RWPE2 (cell line): Measurements from ENCODE around the gene NEU1.
A peak's percentile ranks its signal among the peaks of the same experiment; 100 is the strongest.

Experiments
- ATAC-seq: fragments of 200-7000 bp; cut with Tn5 transposase; 3 replicates; pipeline ENCODE4 v1.9.1; 2021; ENCODE audit warnings: low read depth
- DNase-seq: peaks from one replicate; pipeline ENCODE4 v3.0.0-alpha.2; 2020; ENCODE audit warnings: low spot score
- H3K27ac ChIP-seq: fragments of 450-650 bp; 2 replicates; pipeline ENCODE4 v1.5.1; 2017; ENCODE audit warnings: mild to moderate bottlenecking; ENCODE audit not compliant: poor library complexity, severe bottlenecking
- H3K27me3 ChIP-seq: fragments of 250-450 bp; sonication (Bioruptor Pico); 2 replicates; pipeline ENCODE4 v1.5.1; 2021; ENCODE audit warnings: mild to moderate bottlenecking, moderate library complexity; ENCODE audit not compliant: insufficient read depth, poor library complexity, severe bottlenecking
- H3K36me3 ChIP-seq: fragments of 250-450 bp; sonication (Bioruptor Pico); 2 replicates; pipeline ENCODE4 v1.5.1; 2020; ENCODE audit warnings: low read depth, mild to moderate bottlenecking, moderate library complexity
- H3K4me1 ChIP-seq: fragments of 250-450 bp; sonication (Bioruptor Pico); 2 replicates; pipeline ENCODE4 v1.5.1; 2021; ENCODE audit warnings: mild to moderate bottlenecking, moderate library complexity; ENCODE audit not compliant: insufficient read depth, poor library complexity, severe bottlenecking
- H3K4me3 ChIP-seq: fragments of 250-450 bp; sonication (Bioruptor Pico); 2 replicates; pipeline ENCODE4 v1.5.1; 2021; ENCODE audit warnings: mild to moderate bottlenecking, moderate library complexity; ENCODE audit not compliant: severe bottlenecking
- H3K9me3 ChIP-seq: fragments of 250-450 bp; sonication (Bioruptor Pico); 2 replicates; pipeline ENCODE4 v1.5.1; 2021; ENCODE audit warnings: mild to moderate bottlenecking, moderate library complexity; ENCODE audit not compliant: severe bottlenecking
- TF ChIP-seq, protein P1 (sequence below): fragments of 450-650 bp; IDR thresholded peaks from one replicate; pipeline ENCODE4 v1.5.1; 2017; ENCODE audit warnings: mild to moderate bottlenecking, moderate library complexity; ENCODE audit not compliant: poor library complexity, severe bottlenecking

The NEU1 gene

DNA sequence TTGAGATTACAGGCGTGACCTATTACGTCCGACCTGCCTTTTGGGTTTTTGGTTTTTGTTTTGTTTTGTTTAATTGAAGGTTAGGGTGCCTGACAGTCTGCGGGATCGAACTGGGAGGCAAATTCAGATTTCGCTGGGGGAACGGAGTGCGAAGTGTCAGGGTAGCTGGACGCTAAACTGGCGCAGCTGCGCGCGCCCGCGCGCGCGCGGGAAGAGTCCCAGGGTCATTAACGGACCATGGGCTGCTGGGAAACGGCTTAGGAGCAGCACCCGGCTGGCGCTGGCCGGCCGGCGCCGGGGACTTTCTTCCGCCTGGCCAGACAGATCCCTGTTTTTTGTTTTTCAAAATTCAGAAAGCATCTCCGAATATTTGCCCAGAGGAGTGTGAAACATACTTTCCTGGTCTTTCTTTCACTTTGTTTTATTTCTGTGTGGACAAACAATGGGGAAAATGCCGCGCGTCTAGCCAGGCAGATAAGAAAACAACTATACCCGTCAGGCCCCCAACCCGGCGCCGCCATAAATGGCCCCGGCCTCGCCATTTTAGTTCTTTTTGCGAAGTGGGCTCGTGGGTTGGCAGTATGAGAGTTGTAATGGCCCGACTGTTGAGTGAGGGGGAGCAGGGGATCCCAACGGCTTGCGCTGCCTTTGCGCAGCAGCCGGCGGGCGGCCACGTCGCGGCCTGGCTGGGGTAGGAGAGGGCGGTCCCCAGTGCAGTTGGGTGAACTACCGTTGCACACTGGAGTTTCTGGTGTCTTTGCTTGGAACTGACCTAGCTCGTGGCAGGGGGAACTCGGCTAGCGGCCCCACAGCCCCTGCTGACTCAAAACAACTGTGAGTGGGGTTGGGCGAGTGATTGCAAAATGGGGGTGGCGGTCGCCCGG is 28.0 kb downstream of the NEU1 start:
- Histone ChIP-seq H3K36me3 (peaks cover 66% of the 10 kb centered on the region), H3K27ac (peak overlapping the region; percentile 77), H3K27me3 (no peaks in the 10 kb centered on the region), H3K9me3 (no peaks in the 10 kb centered on the region), H3K4me1 (peaks cover 28% of the 10 kb centered on the region), H3K4me3 (peak overlapping the region; percentile 97)
- ATAC-seq (peak; percentile 79), DNase-seq (peak; percentile 87)
- TF ChIP-seq, protein P1, sequence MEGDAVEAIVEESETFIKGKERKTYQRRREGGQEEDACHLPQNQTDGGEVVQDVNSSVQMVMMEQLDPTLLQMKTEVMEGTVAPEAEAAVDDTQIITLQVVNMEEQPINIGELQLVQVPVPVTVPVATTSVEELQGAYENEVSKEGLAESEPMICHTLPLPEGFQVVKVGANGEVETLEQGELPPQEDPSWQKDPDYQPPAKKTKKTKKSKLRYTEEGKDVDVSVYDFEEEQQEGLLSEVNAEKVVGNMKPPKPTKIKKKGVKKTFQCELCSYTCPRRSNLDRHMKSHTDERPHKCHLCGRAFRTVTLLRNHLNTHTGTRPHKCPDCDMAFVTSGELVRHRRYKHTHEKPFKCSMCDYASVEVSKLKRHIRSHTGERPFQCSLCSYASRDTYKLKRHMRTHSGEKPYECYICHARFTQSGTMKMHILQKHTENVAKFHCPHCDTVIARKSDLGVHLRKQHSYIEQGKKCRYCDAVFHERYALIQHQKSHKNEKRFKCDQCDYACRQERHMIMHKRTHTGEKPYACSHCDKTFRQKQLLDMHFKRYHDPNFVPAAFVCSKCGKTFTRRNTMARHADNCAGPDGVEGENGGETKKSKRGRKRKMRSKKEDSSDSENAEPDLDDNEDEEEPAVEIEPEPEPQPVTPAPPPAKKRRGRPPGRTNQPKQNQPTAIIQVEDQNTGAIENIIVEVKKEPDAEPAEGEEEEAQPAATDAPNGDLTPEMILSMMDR, result no peak

DNA sequence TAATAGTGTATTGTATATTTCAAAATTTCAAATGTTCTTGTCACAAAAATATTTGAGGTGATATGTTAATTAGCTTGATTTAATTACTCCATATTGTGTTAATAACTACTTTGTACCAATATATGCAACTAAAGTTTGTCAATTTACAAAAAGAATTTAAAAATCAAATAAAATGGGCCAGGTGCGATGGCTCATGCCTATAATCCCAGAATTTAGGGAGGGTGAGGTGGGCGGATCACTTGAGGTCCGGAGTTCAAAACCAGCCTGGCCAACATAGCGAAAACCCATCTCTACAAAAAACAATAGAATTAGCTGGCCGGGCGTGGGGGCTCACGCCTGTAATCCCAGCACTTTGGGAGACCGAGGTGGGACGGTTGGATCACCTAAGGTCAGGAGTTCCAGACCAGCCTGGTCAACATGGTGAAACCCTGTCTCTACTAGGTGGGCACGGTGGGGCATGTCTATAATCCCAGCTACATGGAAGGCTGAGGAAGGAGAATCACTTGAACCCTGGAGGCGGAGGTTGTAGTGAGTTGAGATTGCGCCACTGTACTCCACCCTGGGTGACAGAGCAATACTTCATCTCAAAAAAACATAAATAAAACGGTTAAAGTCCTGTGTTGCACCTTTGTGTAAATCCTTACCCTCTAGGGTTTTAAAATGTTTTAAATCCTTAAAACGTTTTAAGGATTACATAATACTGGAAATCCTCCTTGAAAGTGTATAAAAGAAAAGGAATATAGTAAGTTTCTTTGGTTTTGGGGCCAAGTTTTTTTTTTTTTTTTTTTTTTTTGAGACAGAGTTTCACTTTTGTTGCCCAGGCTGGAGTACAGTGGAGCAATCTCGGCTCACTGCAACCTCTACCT is 31.0 kb downstream of the NEU1 start:
- peak overlapping the region; percentile 70 for H3K4me3 ChIP-seq
- peaks cover 36% of the 10 kb centered on the region for H3K36me3 ChIP-seq
- peak overlapping the region; percentile 77 for H3K27ac ChIP-seq
- no peak for ATAC-seq
- DNase-seq, result no peak
- peaks cover 12% of the 10 kb centered on the region for H3K4me1 ChIP-seq
- TF ChIP-seq, protein P1, result no peak
- H3K9me3 ChIP-seq, result no peaks in the 10 kb centered on the region
- H3K27me3 ChIP-seq, result no peaks in the 10 kb centered on the region

DNA sequence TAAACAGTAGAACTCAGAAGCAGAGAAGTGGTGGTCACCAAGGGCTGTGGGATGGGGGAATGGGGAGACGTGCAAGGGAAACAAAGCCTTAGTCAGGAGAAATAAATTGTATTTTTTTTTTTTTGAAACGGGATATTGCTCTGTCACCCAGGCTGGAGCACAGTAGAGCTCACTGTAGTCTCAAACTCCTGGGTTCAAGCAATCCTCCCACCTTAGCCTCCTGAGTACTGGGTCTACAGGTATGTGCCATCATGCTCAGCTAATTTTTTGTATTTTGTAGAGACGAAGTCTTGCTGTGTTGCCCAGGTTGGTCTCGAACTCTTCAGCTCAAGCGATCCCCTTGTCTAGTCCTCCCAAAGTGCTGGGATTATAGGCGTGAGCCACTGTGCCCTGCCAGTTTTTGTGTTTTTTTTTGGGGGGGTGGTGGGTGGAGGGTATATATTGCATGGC is 31.7 kb downstream of the NEU1 start:
- ATAC-seq (no peak), DNase-seq (no peak)
- H3K4me1 ChIP-seq, result peaks cover 17% of the 10 kb centered on the region
- TF ChIP-seq, protein P1, result no peak
- no peaks in the 10 kb centered on the region for H3K9me3 ChIP-seq
- no peaks in the 10 kb centered on the region for H3K27me3 ChIP-seq
- peak overlapping the region; percentile 70 for H3K4me3 ChIP-seq
- peaks cover 30% of the 10 kb centered on the region for H3K36me3 ChIP-seq
- peak overlapping the region; percentile 77 for H3K27ac ChIP-seq

- Histone ChIP-seq H3K4me1 (peaks cover 27% of the 10 kb centered on the region), H3K36me3 (peaks cover 19% of the 10 kb centered on the region), H3K9me3 (no peaks in the 10 kb centered on the region), H3K27ac (peak overlapping the region; percentile 77), H3K27me3 (no peaks in the 10 kb centered on the region), H3K4me3 (peak overlapping the region; percentile 70)
- ATAC-seq (no peak), DNase-seq (no peak)
- TF ChIP-seq, protein P1, result peak; percentile 72
Observed at GRCh38 chr6:31829633-31830283, 32.9 kb downstream of the NEU1 start.
